ENCODE data around the gene CPE. TPM values are rescaled to one million over a fixed set of nuclear protein-coding genes. Genes with fewer than 3 reads are reported as not detected.
A peak's percentile ranks its signal among the peaks of the same experiment; 100 is the strongest.
"Not testable (repeated sequence)": the region's sequence is repeated elsewhere in the genome, so short reads cannot be mapped to it uniquely, and the experiment has no call there.

Gene CPE
- total and polyA plus RNA-seq, 12 donors, result 24.8 to 272 (median 117) TPM

GRCh38 chr4:165481053-165481835, 102.4 kb downstream of the CPE start:
- Histone ChIP-seq H3K9me3 (replicated peaks in 1 of 3) (no peaks in the 10 kb centered on the region), H3K27me3 (no peaks in the 10 kb centered on the region), H3K4me3 (no peak overlapping the region), H3K27ac (no peak overlapping the region), H3K36me3 (replicated peaks in 1 of 2) (no peaks in the 10 kb centered on the region), H3K4me1 (replicated peaks in 1 of 2) (no peaks in the 10 kb centered on the region)
- TF ChIP-seq POLR2A (IDR thresholded peaks at IDR 0.05), result no peak
- no peak for TF ChIP-seq CTCF (IDR thresholded peaks at IDR 0.05)
- DNase-seq, result no peak
- 69 to 76% (median 73%) methylated on average over 3 of the region's 3 CpGs for WGBS, 4 donors
- intact Hi-C loops (cut with DNase I), result no loop called here

GRCh38 chr4:165489786-165490185, 111.0 kb downstream of the CPE start:
- no peaks in the 10 kb centered on the region for H3K9me3 ChIP-seq (replicated peaks in 1 of 3)
- no peak overlapping the region for H3K4me3 ChIP-seq
- H3K36me3 ChIP-seq (replicated peaks in 1 of 2), result no peaks in the 10 kb centered on the region
- no peaks in the 10 kb centered on the region for H3K27me3 ChIP-seq
- WGBS, 4 donors, result 78 to 97% (median 87%) methylated on average over 1 of the region's 1 CpG
- no peak for TF ChIP-seq POLR2A (IDR thresholded peaks at IDR 0.05)
- no peak for TF ChIP-seq CTCF (IDR thresholded peaks at IDR 0.05)
- peaks cover 0 to 4% of the 10 kb centered on the region in 2 donors for H3K4me1 ChIP-seq (replicated peaks in 1 of 2)
- intact Hi-C loops (cut with DNase I), result loop anchor here in 1 of 2 donors (5.0 kb wide), 1 partner anchor 598 kb away; no protein-coding TSS in a partner anchor
- DNase-seq, result no peak
- no peak overlapping the region for H3K27ac ChIP-seq

- H3K4me1 ChIP-seq (replicated peaks in 1 of 2); H3K27ac ChIP-seq; DNase-seq; H3K36me3 ChIP-seq (replicated peaks in 1 of 2); H3K4me3 ChIP-seq; H3K27me3 ChIP-seq; H3K9me3 ChIP-seq (replicated peaks in 1 of 3): not testable (repeated sequence)
- 75 to 80% (median 79%) methylated on average over 6 of the region's 6 CpGs for WGBS, 4 donors
- intact Hi-C loops (cut with DNase I), result loop anchor here in 1 of 2 donors (5.0 kb wide), 1 partner anchor 595 kb away; no protein-coding TSS in a partner anchor
These were observed 113.8 kb downstream of the CPE start for GRCh38 chr4:165492583-165492982.

- no peak for TF ChIP-seq POLR2A (IDR thresholded peaks at IDR 0.05)
- peak; percentile 28 to 71 (median 61) for TF ChIP-seq CTCF (IDR thresholded peaks at IDR 0.05)
- Histone ChIP-seq H3K27ac (no peak overlapping the region), H3K27me3 (no peaks in the 10 kb centered on the region), H3K36me3 (replicated peaks in 1 of 2) (no peaks in the 10 kb centered on the region), H3K4me3 (peak overlapping the region in 1 of 4 donors; percentile 20), H3K9me3 (replicated peaks in 1 of 3) (no peaks in the 10 kb centered on the region), H3K4me1 (replicated peaks in 1 of 2) (peaks cover 0 to 4% of the 10 kb centered on the region in 2 donors)
- 14 to 23% (median 19%) methylated on average over 18 of the region's 18 CpGs for WGBS, 4 donors
- intact Hi-C loops (cut with DNase I), result loop anchor here in 1 of 2 donors (5.0 kb wide), 1 partner anchor 594 kb away; no protein-coding TSS in a partner anchor
- DNase-seq, result peak; percentile 70 to 84 (median 75)
These were observed 114.6 kb downstream of the CPE start for GRCh38 chr4:165493359-165493758.

All from adrenal gland (tissue), 12 donors.